Neuronal stem cell (in vitro differentiated cells): ENCODE measurements around the gene GPX1.

Experiments used
- DNase-seq: peaks from one replicate; pipeline ENCODE4 v3.0.0-alpha.2; 2013; ENCODE audit warnings: low spot score
- H2AFZ ChIP-seq: one replicate; pipeline ENCODE4 v1.6.1; 2013; ENCODE audit warnings: mild to moderate bottlenecking, low read length, inconsistent platforms
- H2AK5ac ChIP-seq: 2 replicates; pipeline ENCODE4 v1.6.1; 2013; ENCODE audit warnings: low read depth, mild to moderate bottlenecking, inconsistent platforms, low read length, moderate library complexity, mixed read lengths
- H2BK120ac ChIP-seq: 2 replicates; pipeline ENCODE4 v1.6.1; 2013; ENCODE audit warnings: low read depth, mild to moderate bottlenecking, inconsistent platforms, low read length, moderate library complexity, mixed read lengths
- H2BK12ac ChIP-seq: one replicate; pipeline ENCODE4 v1.6.1; 2013; ENCODE audit warnings: low read length, inconsistent platforms
- H2BK15ac ChIP-seq: 2 replicates; pipeline ENCODE4 v1.6.1; 2013; ENCODE audit warnings: mild to moderate bottlenecking, low read length, inconsistent platforms, mixed read lengths
- H2BK5ac ChIP-seq: one replicate; pipeline ENCODE4 v1.6.1; 2013; ENCODE audit warnings: inconsistent platforms, mild to moderate bottlenecking, low read length, moderate library complexity
- H3K14ac ChIP-seq: one replicate; pipeline ENCODE4 v1.6.1; 2013; ENCODE audit warnings: low read length, inconsistent platforms
- H3K18ac ChIP-seq: 2 replicates; pipeline ENCODE4 v1.6.1; 2013; ENCODE audit warnings: low read length, inconsistent platforms
- H3K23ac ChIP-seq: 2 replicates; pipeline ENCODE4 v1.6.1; 2013; ENCODE audit warnings: low read depth, mild to moderate bottlenecking, mixed read lengths, low read length, inconsistent platforms; ENCODE audit not compliant: poor library complexity
- H3K27ac ChIP-seq: replicated peaks from 3 replicates; pipeline ENCODE4 v1.5.1; 2013; ENCODE audit warnings: low read length, inconsistent platforms
- H3K27me3 ChIP-seq, 3 experiments: 2 replicates each; pipeline ENCODE4 v1.6.1; 2013; ENCODE audit warnings: low read length in 3 of 3, mild to moderate bottlenecking in 2 of 3, inconsistent platforms in 1 of 3, low read depth in 1 of 3, mixed read lengths in 1 of 3, moderate library complexity in 1 of 3; ENCODE audit not compliant: control insufficient read depth in 3 of 3, insufficient read depth in 3 of 3
- H3K36me3 ChIP-seq, 2 donors: replicated peaks in 1 of 2; 2 replicates each; pipeline ENCODE4 v1.6.1; 2013; ENCODE audit warnings: low read length in 2 of 2; ENCODE audit not compliant: control insufficient read depth in 2 of 2, insufficient read depth in 2 of 2
- H3K4ac ChIP-seq: 2 replicates; pipeline ENCODE4 v1.6.1; 2013; ENCODE audit warnings: inconsistent platforms, mild to moderate bottlenecking, low read length, moderate library complexity
- H3K4me1 ChIP-seq, 2 donors: 1 replicate in 1 of 2; 2 replicates in 1 of 2; pipeline ENCODE4 v1.6.1; 2013; ENCODE audit warnings: low read length in 2 of 2, low read depth in 1 of 2; ENCODE audit not compliant: control insufficient read depth in 2 of 2, insufficient read depth in 1 of 2
- H3K4me2 ChIP-seq: one replicate; pipeline ENCODE4 v1.6.1; 2013; ENCODE audit warnings: mild to moderate bottlenecking, low read length, inconsistent platforms; ENCODE audit not compliant: insufficient read depth, poor library complexity, severe bottlenecking
- H3K4me3 ChIP-seq, 2 donors: 2 replicates each; pipeline ENCODE4 v1.5.1; 2013; ENCODE audit warnings: low read length in 2 of 2, mild to moderate bottlenecking in 2 of 2, inconsistent platforms in 1 of 2, moderate library complexity in 1 of 2
- H3K79me1 ChIP-seq: one replicate; pipeline ENCODE4 v1.6.1; 2013; ENCODE audit warnings: low read depth, mild to moderate bottlenecking, inconsistent platforms, low read length, moderate library complexity
- H3K9ac ChIP-seq: one replicate; pipeline ENCODE4 v1.6.1; 2013; ENCODE audit warnings: mild to moderate bottlenecking, low read depth, low read length, inconsistent platforms; ENCODE audit not compliant: poor library complexity
- H3K9me3 ChIP-seq, 2 donors: replicated peaks in 1 of 2; 2 replicates each; pipeline versions ENCODE3 to v1.6.1; 2013; ENCODE audit warnings: low read length in 2 of 2, mild to moderate bottlenecking in 2 of 2, inconsistent platforms in 1 of 2, low read depth in 1 of 2, mixed read lengths in 1 of 2, moderate library complexity in 1 of 2; ENCODE audit not compliant: control insufficient read depth in 2 of 2, insufficient read depth in 1 of 2
- H4K8ac ChIP-seq: one replicate; pipeline ENCODE4 v1.6.1; 2013; ENCODE audit warnings: low read depth, mild to moderate bottlenecking, inconsistent platforms, low read length, moderate library complexity
- H4K91ac ChIP-seq: one replicate; pipeline ENCODE4 v1.6.1; 2013; ENCODE audit warnings: low read length, low read depth, mild to moderate bottlenecking, inconsistent platforms; ENCODE audit not compliant: poor library complexity
- WGBS, 2 donors: extraction: QIAGEN DNeasy Blood & Tissue Kit; methylation state at CpG; one replicate each; pipeline ENCODE4 v1.1.7; 2013; ENCODE audit warnings: missing lambda C conversion rate in 2 of 2, mixed read lengths in 1 of 2; ENCODE audit not compliant: insufficient read length in 2 of 2, insufficient replicate concordance in 1 of 2; ENCODE audit errors: extremely low coverage in 2 of 2; 5-methylcytosine and 5-hydroxymethylcytosine counted together

Gene GPX1

GRCh38 chr3:49385617-49386016 is 27.5 kb upstream of the GPX1 start:
- no peak for DNase-seq
- no peak overlapping the region for H2BK120ac ChIP-seq
- no peak overlapping the region for H2BK5ac ChIP-seq
- peaks cover 0 to 8% of the 10 kb centered on the region in 2 donors for H3K9me3 ChIP-seq
- no peak overlapping the region for H2BK12ac ChIP-seq
- no peak overlapping the region for H3K23ac ChIP-seq
- H3K9ac ChIP-seq: no peak overlapping the region
- H3K14ac ChIP-seq: no peak overlapping the region
- H3K4me3 ChIP-seq: no peak overlapping the region
- no CpG with 5 or more reads among the region's 1 CpG for WGBS, 2 donors
- H3K27ac ChIP-seq: no peak overlapping the region
- H3K4ac ChIP-seq: no peak overlapping the region
- no peak overlapping the region for H3K18ac ChIP-seq
- no peak overlapping the region for H4K91ac ChIP-seq
- H3K4me1 ChIP-seq: no peaks in the 10 kb centered on the region
- H3K4me2 ChIP-seq: no peak overlapping the region
- no peak overlapping the region for H2AK5ac ChIP-seq
- H2BK15ac ChIP-seq: no peak overlapping the region
- no peaks in the 10 kb centered on the region for H3K27me3 ChIP-seq
- H4K8ac ChIP-seq: no peak overlapping the region
- peaks cover 2% of the 10 kb centered on the region for H3K79me1 ChIP-seq
- H3K36me3 ChIP-seq: peaks cover 0 to 29% of the 10 kb centered on the region in 2 donors
- H2AFZ ChIP-seq: no peak overlapping the region

- Histone ChIP-seq H3K36me3 (peaks cover 0 to 15% of the 10 kb centered on the region in 2 donors), H2AFZ (no peak overlapping the region), H3K27me3 (no peaks in the 10 kb centered on the region), H2BK120ac (no peak overlapping the region), H2AK5ac (no peak overlapping the region), H4K8ac (no peak overlapping the region), H3K27ac (no peak overlapping the region), H3K14ac (no peak overlapping the region), H3K18ac (no peak overlapping the region), H3K4me3 (no peak overlapping the region), H3K4me2 (no peak overlapping the region), H2BK15ac (no peak overlapping the region), H3K23ac (no peak overlapping the region), H4K91ac (no peak overlapping the region), H3K79me1 (no peaks in the 10 kb centered on the region), H2BK12ac (no peak overlapping the region), H2BK5ac (no peak overlapping the region), H3K9me3 (peaks cover 0 to 22% of the 10 kb centered on the region in 2 donors), H3K4me1 (peaks cover 2 to 3% of the 10 kb centered on the region in 2 donors), H3K4ac (no peak overlapping the region), H3K9ac (no peak overlapping the region)
- no peak for DNase-seq
- WGBS, 2 donors: no CpG with 5 or more reads among the region's 5 CpGs
These were observed 25.2 kb upstream of the GPX1 start for GRCh38 chr3:49383387-49383786.

- Histone ChIP-seq H2BK120ac (no peak overlapping the region), H3K23ac (no peak overlapping the region), H3K4ac (no peak overlapping the region), H2AFZ (no peak overlapping the region), H3K4me3 (no peak overlapping the region), H2BK12ac (no peak overlapping the region), H3K9ac (no peak overlapping the region), H2BK15ac (no peak overlapping the region), H2BK5ac (no peak overlapping the region), H2AK5ac (no peak overlapping the region), H3K14ac (no peak overlapping the region), H3K4me1 (peaks cover 3% of the 10 kb centered on the region in 2 donors), H3K27ac (peak overlapping the region; percentile 7), H3K27me3 (no peaks in the 10 kb centered on the region), H4K8ac (no peak overlapping the region), H4K91ac (no peak overlapping the region), H3K79me1 (peaks cover 5% of the 10 kb centered on the region), H3K4me2 (no peak overlapping the region), H3K36me3 (peaks cover 10 to 35% of the 10 kb centered on the region in 2 donors), H3K18ac (no peak overlapping the region), H3K9me3 (peaks cover 0 to 26% of the 10 kb centered on the region in 2 donors)
- no CpG with 5 or more reads among the region's 11 CpGs for WGBS, 2 donors
- no peak for DNase-seq
These were observed 20.2 kb upstream of the GPX1 start for GRCh38 chr3:49378249-49378895.

GRCh38 chr3:49377483-49377882 is 19.3 kb upstream of the GPX1 start:
- H4K91ac ChIP-seq: no peak overlapping the region
- no peak overlapping the region for H2BK12ac ChIP-seq
- H4K8ac ChIP-seq: no peak overlapping the region
- H3K4me1 ChIP-seq: peaks cover 3% of the 10 kb centered on the region in 2 donors
- no peaks in the 10 kb centered on the region for H3K27me3 ChIP-seq
- H2BK120ac ChIP-seq: no peak overlapping the region
- no peak overlapping the region for H2AK5ac ChIP-seq
- H3K27ac ChIP-seq: no peak overlapping the region
- no peak for DNase-seq
- peaks cover 15 to 42% of the 10 kb centered on the region in 2 donors for H3K36me3 ChIP-seq
- H3K18ac ChIP-seq: no peak overlapping the region
- H3K9ac ChIP-seq: no peak overlapping the region
- H3K23ac ChIP-seq: no peak overlapping the region
- H3K79me1 ChIP-seq: peaks cover 6% of the 10 kb centered on the region
- no peak overlapping the region for H3K4ac ChIP-seq
- H2AFZ ChIP-seq: no peak overlapping the region
- H3K4me2 ChIP-seq: no peak overlapping the region
- H2BK5ac ChIP-seq: no peak overlapping the region
- no peak overlapping the region for H3K14ac ChIP-seq
- WGBS, 2 donors: no CpG with 5 or more reads among the region's 1 CpG
- peaks cover 0 to 26% of the 10 kb centered on the region in 2 donors for H3K9me3 ChIP-seq
- no peak overlapping the region for H3K4me3 ChIP-seq
- no peak overlapping the region for H2BK15ac ChIP-seq
